Measurements from ENCODE around the gene PLEKHD1.

Gene PLEKHD1

GRCh38 chr14:69579476-69579875 is 94.9 kb downstream of the PLEKHD1 start:
- TF ChIP-seq, protein P1, sequence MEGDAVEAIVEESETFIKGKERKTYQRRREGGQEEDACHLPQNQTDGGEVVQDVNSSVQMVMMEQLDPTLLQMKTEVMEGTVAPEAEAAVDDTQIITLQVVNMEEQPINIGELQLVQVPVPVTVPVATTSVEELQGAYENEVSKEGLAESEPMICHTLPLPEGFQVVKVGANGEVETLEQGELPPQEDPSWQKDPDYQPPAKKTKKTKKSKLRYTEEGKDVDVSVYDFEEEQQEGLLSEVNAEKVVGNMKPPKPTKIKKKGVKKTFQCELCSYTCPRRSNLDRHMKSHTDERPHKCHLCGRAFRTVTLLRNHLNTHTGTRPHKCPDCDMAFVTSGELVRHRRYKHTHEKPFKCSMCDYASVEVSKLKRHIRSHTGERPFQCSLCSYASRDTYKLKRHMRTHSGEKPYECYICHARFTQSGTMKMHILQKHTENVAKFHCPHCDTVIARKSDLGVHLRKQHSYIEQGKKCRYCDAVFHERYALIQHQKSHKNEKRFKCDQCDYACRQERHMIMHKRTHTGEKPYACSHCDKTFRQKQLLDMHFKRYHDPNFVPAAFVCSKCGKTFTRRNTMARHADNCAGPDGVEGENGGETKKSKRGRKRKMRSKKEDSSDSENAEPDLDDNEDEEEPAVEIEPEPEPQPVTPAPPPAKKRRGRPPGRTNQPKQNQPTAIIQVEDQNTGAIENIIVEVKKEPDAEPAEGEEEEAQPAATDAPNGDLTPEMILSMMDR (IDR thresholded peaks at IDR 0.05), result no peak
- Histone ChIP-seq H3K27ac (no peak overlapping the region), H3K4me3 (no peak overlapping the region)
- no peak for DNase-seq (ENCODE audit: low spot score)

DNA sequence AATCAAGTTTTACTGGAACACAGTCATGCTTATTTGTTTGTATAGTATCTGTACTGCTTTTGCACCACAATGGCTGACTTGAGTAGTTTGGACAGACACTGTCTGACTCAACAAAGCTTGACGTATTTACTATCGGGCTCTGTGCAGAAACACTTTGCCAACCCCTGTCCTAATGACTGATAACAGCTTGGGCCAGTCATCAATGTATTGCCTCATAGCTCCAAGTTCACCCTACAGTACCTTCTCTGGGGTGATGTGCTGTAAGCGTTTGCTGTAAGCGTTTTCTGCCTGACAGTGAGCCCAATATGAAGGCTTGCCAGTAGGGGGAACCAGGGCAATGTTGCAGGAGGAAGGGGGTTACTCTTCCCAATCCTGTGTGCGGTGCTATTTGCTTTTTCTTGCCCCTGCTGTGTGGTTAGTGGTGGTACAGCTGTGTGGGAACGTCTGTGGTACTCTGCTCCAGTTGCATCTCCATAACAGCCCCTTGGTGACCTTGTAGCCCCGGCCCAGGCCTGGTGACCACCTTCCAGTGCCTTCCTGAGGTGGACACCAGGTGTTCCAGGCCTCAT is 95.6 kb downstream of the PLEKHD1 start:
- peak; percentile 76 for DNase-seq (ENCODE audit: low spot score)
- TF ChIP-seq, protein P1 (IDR thresholded peaks at IDR 0.05), result no peak
- H3K4me3 ChIP-seq, result no peak overlapping the region
- no peak overlapping the region for H3K27ac ChIP-seq

Data from coronary artery (tissue), 2 donors.